Mesenchymal stem cell (in vitro differentiated cells and primary cell): ENCODE results near the gene KIF14.
"Not testable (repeated sequence)": the region's sequence is repeated elsewhere in the genome, so short reads cannot be mapped to it uniquely, and the experiment has no call there.

Source experiments
- DNase-seq: peaks from one replicate; pipeline ENCODE4 v3.0.0-alpha.2; 2013
- H2AFZ ChIP-seq: one replicate; pipeline ENCODE4 v1.6.1; 2013; ENCODE audit warnings: low read depth, mild to moderate bottlenecking, control low read depth, inconsistent platforms, low read length, moderate library complexity
- H2AK5ac ChIP-seq: 2 replicates; pipeline ENCODE4 v1.6.1; 2013; ENCODE audit warnings: low read length, moderate library complexity, mild to moderate bottlenecking, inconsistent platforms; ENCODE audit not compliant: severe bottlenecking
- H2BK120ac ChIP-seq: one replicate; pipeline ENCODE4 v1.6.1; 2013; ENCODE audit warnings: low read depth, mild to moderate bottlenecking, inconsistent platforms, low read length, moderate library complexity
- H2BK12ac ChIP-seq, 2 experiments: one replicate each; pipeline ENCODE4 v1.6.1; 2013; ENCODE audit warnings: inconsistent platforms in 2 of 2, low read length in 2 of 2, mild to moderate bottlenecking in 2 of 2, moderate library complexity in 2 of 2, control low read depth in 1 of 2
- H2BK15ac ChIP-seq: one replicate; pipeline ENCODE4 v1.6.1; 2013; ENCODE audit warnings: mild to moderate bottlenecking, low read depth, inconsistent platforms; ENCODE audit not compliant: poor library complexity, severe bottlenecking
- H2BK5ac ChIP-seq: 2 replicates; pipeline ENCODE4 v1.6.1; 2013; ENCODE audit warnings: low read depth, mild to moderate bottlenecking, low read length, control low read depth, inconsistent platforms; ENCODE audit not compliant: poor library complexity, severe bottlenecking
- H3K14ac ChIP-seq, 2 experiments: one replicate each; pipeline ENCODE4 v1.6.1; 2013; ENCODE audit warnings: inconsistent platforms in 2 of 2, low read length in 2 of 2, control low read depth in 1 of 2, mild to moderate bottlenecking in 1 of 2, moderate library complexity in 1 of 2
- H3K18ac ChIP-seq, 2 experiments: one replicate each; pipeline ENCODE4 v1.6.1; 2013; ENCODE audit warnings: inconsistent platforms in 2 of 2, low read length in 2 of 2, control low read depth in 1 of 2, low read depth in 1 of 2, mild to moderate bottlenecking in 1 of 2
- H3K23ac ChIP-seq, 2 experiments: one replicate each; pipeline ENCODE4 v1.6.1; 2013; ENCODE audit warnings: inconsistent platforms in 2 of 2, low read length in 2 of 2, mild to moderate bottlenecking in 2 of 2, moderate library complexity in 2 of 2, control low read depth in 1 of 2
- H3K27ac ChIP-seq: 2 replicates; pipeline ENCODE4 v1.5.1; 2013; ENCODE audit warnings: mild to moderate bottlenecking, moderate library complexity, low read length, control low read depth, inconsistent platforms; ENCODE audit not compliant: poor library complexity, severe bottlenecking
- H3K27me3 ChIP-seq, 2 experiments: 2 replicates each; pipeline versions ENCODE4 v1.6.1 to v1.7.0; 2013; ENCODE audit warnings: low read length in 2 of 2, mild to moderate bottlenecking in 2 of 2, moderate library complexity in 2 of 2, control low read depth in 1 of 2, inconsistent platforms in 1 of 2; ENCODE audit not compliant: control insufficient read depth in 1 of 2, insufficient read depth in 1 of 2
- H3K36me3 ChIP-seq, 2 experiments: 2 replicates each; pipeline versions ENCODE4 v1.6.1 to v1.7.0; 2013; ENCODE audit warnings: low read length in 2 of 2, control low read depth in 1 of 2, inconsistent platforms in 1 of 2, low read depth in 1 of 2, mild to moderate bottlenecking in 1 of 2; ENCODE audit not compliant: insufficient read depth in 2 of 2, control insufficient read depth in 1 of 2
- H3K4ac ChIP-seq, 2 experiments: one replicate each; pipeline ENCODE4 v1.6.1; 2013; ENCODE audit warnings: inconsistent platforms in 2 of 2, low read length in 2 of 2, mild to moderate bottlenecking in 2 of 2, moderate library complexity in 2 of 2, control low read depth in 1 of 2, low read depth in 1 of 2
- H3K4me1 ChIP-seq: 2 replicates; pipeline ENCODE4 v1.6.1; 2013; ENCODE audit warnings: low read depth, low read length, control low read depth; ENCODE audit not compliant: control insufficient read depth, insufficient read depth
- H3K4me2 ChIP-seq: 2 replicates; pipeline ENCODE4 v1.6.1; 2013; ENCODE audit warnings: low read length, mild to moderate bottlenecking, inconsistent platforms; ENCODE audit not compliant: poor library complexity, severe bottlenecking
- H3K4me3 ChIP-seq, 2 experiments: 2 replicates each; pipeline versions ENCODE4 v1.5.1 to v1.7.0; 2013; ENCODE audit warnings: low read length in 2 of 2, mild to moderate bottlenecking in 2 of 2, control low read depth in 1 of 2, low read depth in 1 of 2; ENCODE audit not compliant: insufficient read depth in 1 of 2
- H3K79me1 ChIP-seq: replicated peaks from 2 replicates; pipeline ENCODE4 v1.6.1; 2013; ENCODE audit warnings: mild to moderate bottlenecking, control low read depth, low read length, inconsistent platforms; ENCODE audit not compliant: poor library complexity, severe bottlenecking
- H3K9ac ChIP-seq: 2 replicates; pipeline ENCODE4 v1.7.0; 2013; ENCODE audit warnings: mild to moderate bottlenecking, low read length, moderate library complexity
- H3K9me3 ChIP-seq: 2 replicates; pipeline ENCODE4 v1.7.0; 2013; ENCODE audit warnings: mild to moderate bottlenecking, low read length; ENCODE audit not compliant: control insufficient read depth
- H4K8ac ChIP-seq: one replicate; pipeline ENCODE4 v1.6.1; 2013; ENCODE audit warnings: inconsistent platforms, mild to moderate bottlenecking, low read length, moderate library complexity
- H4K91ac ChIP-seq: one replicate; pipeline ENCODE4 v1.6.1; 2013; ENCODE audit warnings: mild to moderate bottlenecking, low read length, inconsistent platforms
- WGBS: methylation state at CpG from one replicate; pipeline ENCODE4 v1.1.7; 2013; ENCODE audit warnings: mixed read lengths; 5-methylcytosine and 5-hydroxymethylcytosine counted together

The KIF14 gene

DNA sequence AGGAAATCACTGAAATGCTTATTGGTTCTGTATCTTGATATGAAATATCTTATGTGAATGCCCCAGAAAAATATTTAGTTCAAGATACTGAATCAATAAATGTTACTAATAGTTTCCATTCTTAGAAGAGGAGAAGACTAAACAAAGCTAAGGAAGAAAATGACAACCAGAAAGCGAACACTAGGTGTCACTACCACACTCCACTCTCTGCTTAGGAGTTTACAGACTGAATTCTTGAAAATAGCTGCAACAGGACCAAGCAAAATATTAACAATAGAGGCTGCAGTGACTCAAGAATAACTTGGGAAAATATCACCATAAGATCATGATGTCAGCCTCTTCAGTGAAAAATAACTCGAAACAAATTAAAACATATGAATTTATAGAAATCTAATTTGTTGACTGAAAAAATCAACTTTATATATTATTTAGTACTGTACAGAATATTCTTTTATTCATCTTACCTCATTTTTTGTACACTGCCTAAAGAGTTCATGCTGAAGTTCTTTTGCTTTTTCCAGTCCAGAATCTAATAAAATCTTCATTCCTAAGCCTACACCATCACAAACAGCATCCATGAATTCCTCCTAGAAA is 61.6 kb downstream of the KIF14 start:
- Histone ChIP-seq H3K4me1 (no peaks in the 10 kb centered on the region), H3K23ac (no peak overlapping the region), H3K27ac (no peak overlapping the region), H2AFZ (no peak overlapping the region), H3K9me3 (no peaks in the 10 kb centered on the region), H2BK5ac (no peak overlapping the region), H3K79me1 (peaks cover 1% of the 10 kb centered on the region), H4K91ac (no peak overlapping the region), H3K14ac (no peak overlapping the region), H3K9ac (no peak overlapping the region), H3K36me3 (peaks cover 0 to 5% of the 10 kb centered on the region in 2 experiments), H2BK12ac (no peak overlapping the region), H3K18ac (no peak overlapping the region), H3K4ac (no peak overlapping the region), H4K8ac (no peak overlapping the region), H3K4me2 (no peak overlapping the region), H2AK5ac (no peak overlapping the region), H3K4me3 (no peak overlapping the region), H2BK120ac (no peak overlapping the region), H3K27me3 (no peaks in the 10 kb centered on the region), H2BK15ac (no peak overlapping the region)
- WGBS = no CpG with 5 or more reads among the region's 2 CpGs
- DNase-seq = peak; percentile 64

GRCh38 chr1:200556002-200556401 is 64.5 kb downstream of the KIF14 start:
- Histone ChIP-seq H3K23ac (no peak overlapping the region), H3K36me3 (peaks cover 0 to 5% of the 10 kb centered on the region in 2 experiments), H3K9me3 (no peaks in the 10 kb centered on the region), H3K27me3 (no peaks in the 10 kb centered on the region), H2BK15ac (no peak overlapping the region), H2BK5ac (no peak overlapping the region), H3K79me1 (peaks cover 1% of the 10 kb centered on the region), H3K14ac (no peak overlapping the region), H3K27ac (no peak overlapping the region), H2AFZ (no peak overlapping the region), H3K4ac (no peak overlapping the region), H4K8ac (no peak overlapping the region), H2AK5ac (no peak overlapping the region), H2BK12ac (no peak overlapping the region), H2BK120ac (no peak overlapping the region), H3K4me1 (no peaks in the 10 kb centered on the region), H3K4me2 (no peak overlapping the region), H3K18ac (no peak overlapping the region), H4K91ac (no peak overlapping the region), H3K9ac (no peak overlapping the region), H3K4me3 (no peak overlapping the region)
- DNase-seq = no peak

DNA sequence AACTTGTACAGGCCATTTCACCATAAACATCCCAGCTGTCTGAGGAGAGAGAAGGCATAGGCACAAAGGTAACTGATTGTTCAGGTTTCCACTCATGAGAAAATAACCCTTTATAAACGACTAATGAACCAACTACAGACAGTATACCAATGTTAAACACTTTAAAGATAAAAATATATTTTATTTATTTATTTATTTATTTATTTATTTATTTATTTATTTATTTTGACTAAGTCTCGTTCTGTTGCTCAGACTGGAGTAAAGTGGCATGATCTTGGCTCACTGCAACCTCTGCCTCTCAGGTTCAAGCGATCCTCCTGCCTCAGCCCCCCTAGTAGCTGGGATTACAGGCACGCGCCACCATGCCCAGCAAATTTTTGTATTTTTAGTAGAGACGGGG is 67.8 kb downstream of the KIF14 start:
- not testable (repeated sequence) for H3K27me3 ChIP-seq, H2BK120ac ChIP-seq, H3K36me3 ChIP-seq, H2BK15ac ChIP-seq, H3K18ac ChIP-seq, H3K27ac ChIP-seq, H4K8ac ChIP-seq, H2AFZ ChIP-seq, H4K91ac ChIP-seq, H3K79me1 ChIP-seq, H3K9me3 ChIP-seq, H2AK5ac ChIP-seq, H3K9ac ChIP-seq, H3K14ac ChIP-seq, H2BK12ac ChIP-seq, H3K4me2 ChIP-seq, DNase-seq, H3K4ac ChIP-seq, H2BK5ac ChIP-seq, H3K23ac ChIP-seq, H3K4me3 ChIP-seq, H3K4me1 ChIP-seq
- over 99% methylated on average over 5 of the region's 6 CpGs for WGBS

DNA sequence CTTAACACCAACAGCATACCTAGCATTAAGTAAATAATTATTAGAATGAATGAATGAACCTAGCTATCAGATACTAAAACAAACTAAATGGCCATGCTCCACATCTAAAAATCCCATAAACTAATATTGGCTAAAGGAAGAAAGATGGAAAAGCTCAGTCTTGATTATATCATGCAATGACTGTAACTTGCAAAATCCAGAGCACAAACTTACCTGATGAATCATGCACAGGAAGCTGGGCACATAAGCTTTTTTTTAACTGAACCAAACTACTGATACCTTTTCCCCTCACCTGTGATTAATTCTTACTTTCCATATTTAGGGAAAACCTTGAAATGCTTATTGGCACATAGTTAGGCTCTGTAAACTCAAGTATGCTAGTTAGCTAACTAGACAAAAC is 70.2 kb downstream of the KIF14 start:
- no peak overlapping the region for H3K4ac ChIP-seq

More for the DNA sequence above, 70.2 kb downstream of the KIF14 start:
- no peaks in the 10 kb centered on the region for H3K27me3 ChIP-seq
- no peaks in the 10 kb centered on the region for H3K9me3 ChIP-seq
- no peaks in the 10 kb centered on the region for H3K36me3 ChIP-seq
- H2AK5ac ChIP-seq = no peak overlapping the region
- H2BK12ac ChIP-seq = no peak overlapping the region
- H4K91ac ChIP-seq = no peak overlapping the region
- H2BK5ac ChIP-seq = no peak overlapping the region
- no peak overlapping the region for H3K4me2 ChIP-seq
- H2BK120ac ChIP-seq = no peak overlapping the region
- H3K9ac ChIP-seq = no peak overlapping the region
- no peak overlapping the region for H2BK15ac ChIP-seq
- no peak overlapping the region for H3K18ac ChIP-seq
- no peak overlapping the region for H3K4me3 ChIP-seq
- no peak overlapping the region for H2AFZ ChIP-seq
- H3K23ac ChIP-seq = no peak overlapping the region
- no peaks in the 10 kb centered on the region for H3K79me1 ChIP-seq
- DNase-seq = no peak
- no peak overlapping the region for H4K8ac ChIP-seq
- H3K27ac ChIP-seq = no peak overlapping the region
- no peak overlapping the region for H3K14ac ChIP-seq
- H3K4me1 ChIP-seq = no peaks in the 10 kb centered on the region
